GM21529 (cell line): ENCODE data around the gene SPRR2G.
"Not testable (repeated sequence)": the region's sequence is repeated elsewhere in the genome, so short reads cannot be mapped to it uniquely, and the experiment has no call there.

ENCODE experiments used
- ATAC-seq: cut with Tn5 transposase; IDR thresholded peaks from one replicate; pipeline ENCODE4 v1.9.1; 2021; ENCODE audit not compliant: unreplicated experiment

Gene SPRR2G

GRCh38 chr1:153115264-153115663, 35.4 kb downstream of the SPRR2G start:
- not testable (repeated sequence) for ATAC-seq

- no peak for ATAC-seq
These were observed 37.3 kb downstream of the SPRR2G start, which contains the start of gene SPRR2F for GRCh38 chr1:153113416-153113815. Gene SPRR2F (minus strand): TSS chr1:153113516. CDS start chr1:153112733, 783 bp downstream.

DNA sequence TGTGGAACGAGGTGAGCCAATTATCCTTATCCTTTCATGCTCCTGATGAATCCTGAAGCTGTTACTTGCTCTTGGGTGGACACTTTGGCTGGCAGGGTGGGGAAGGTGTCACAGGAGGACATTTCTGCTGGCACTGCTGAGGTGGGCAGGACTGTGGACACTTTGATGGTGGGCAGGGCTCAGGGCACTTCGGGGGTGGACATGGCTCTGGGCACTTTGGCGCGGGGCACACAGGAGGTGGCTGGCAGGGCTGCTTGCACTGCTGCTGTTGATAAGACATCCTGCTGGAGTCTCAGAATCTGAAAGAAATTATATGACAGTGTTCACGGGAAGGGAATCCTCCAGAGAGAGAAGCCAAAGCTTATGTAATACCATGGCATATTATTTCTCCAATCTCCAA, 38.2 kb downstream of the SPRR2G start:
- not testable (repeated sequence) for ATAC-seq

- no peak for ATAC-seq
These were observed 50.4 kb downstream of the SPRR2G start for GRCh38 chr1:153100245-153100644.
